C4-2B (cell line): Measurements from ENCODE around the gene PTMA.

Source experiments
- H3K27ac ChIP-seq: fragments of 450-650 bp; 2 replicates; pipeline ENCODE4 v1.5.1; 2017
- CTCF ChIP-seq: fragments of 450-650 bp; conservative IDR thresholded peaks from 2 replicates; pipeline ENCODE4 v1.5.1; 2017; ENCODE audit warnings: mild to moderate bottlenecking
- ZFX ChIP-seq: fragments of 450-650 bp; IDR thresholded peaks from 2 replicates; pipeline ENCODE4 v1.6.1; 2017

The PTMA gene

GRCh38 chr2:231686192-231687100 is 21.9 kb upstream of the PTMA start:
- H3K27ac ChIP-seq = no peak overlapping the region
- TF ChIP-seq CTCF = no peak
- TF ChIP-seq ZFX = no peak

GRCh38 chr2:231687133-231687852 is 21.0 kb upstream of the PTMA start:
- no peak overlapping the region for H3K27ac ChIP-seq
- TF ChIP-seq CTCF = no peak; the same call in 1 of the 2 replicates
- TF ChIP-seq ZFX = no peak

- TF ChIP-seq ZFX = no peak
- no peak for TF ChIP-seq CTCF
These were observed 20.4 kb upstream of the PTMA start for GRCh38 chr2:231687961-231688360.

GRCh38 chr2:231688719-231689118 is 19.6 kb upstream of the PTMA start:
- no peak for TF ChIP-seq CTCF
- TF ChIP-seq ZFX = no peak
- H3K27ac ChIP-seq = no peak overlapping the region

More at GRCh38 chr2:231687961-231688360, 20.4 kb upstream of the PTMA start:
- H3K27ac ChIP-seq = no peak overlapping the region

- H3K27ac ChIP-seq = no peak overlapping the region
- no peak for TF ChIP-seq ZFX
- no peak for TF ChIP-seq CTCF
These were observed 19.0 kb upstream of the PTMA start for GRCh38 chr2:231689124-231689893.

GRCh38 chr2:231691251-231691772 is 17.0 kb upstream of the PTMA start:
- no peak overlapping the region for H3K27ac ChIP-seq
- no peak for TF ChIP-seq ZFX

- no peak overlapping the region for H3K27ac ChIP-seq
- TF ChIP-seq ZFX (no peak), CTCF (no peak)
These were observed 15.5 kb upstream of the PTMA start for GRCh38 chr2:231692847-231693246.
